Measurements from ENCODE around the gene LRRK2.

DNA sequence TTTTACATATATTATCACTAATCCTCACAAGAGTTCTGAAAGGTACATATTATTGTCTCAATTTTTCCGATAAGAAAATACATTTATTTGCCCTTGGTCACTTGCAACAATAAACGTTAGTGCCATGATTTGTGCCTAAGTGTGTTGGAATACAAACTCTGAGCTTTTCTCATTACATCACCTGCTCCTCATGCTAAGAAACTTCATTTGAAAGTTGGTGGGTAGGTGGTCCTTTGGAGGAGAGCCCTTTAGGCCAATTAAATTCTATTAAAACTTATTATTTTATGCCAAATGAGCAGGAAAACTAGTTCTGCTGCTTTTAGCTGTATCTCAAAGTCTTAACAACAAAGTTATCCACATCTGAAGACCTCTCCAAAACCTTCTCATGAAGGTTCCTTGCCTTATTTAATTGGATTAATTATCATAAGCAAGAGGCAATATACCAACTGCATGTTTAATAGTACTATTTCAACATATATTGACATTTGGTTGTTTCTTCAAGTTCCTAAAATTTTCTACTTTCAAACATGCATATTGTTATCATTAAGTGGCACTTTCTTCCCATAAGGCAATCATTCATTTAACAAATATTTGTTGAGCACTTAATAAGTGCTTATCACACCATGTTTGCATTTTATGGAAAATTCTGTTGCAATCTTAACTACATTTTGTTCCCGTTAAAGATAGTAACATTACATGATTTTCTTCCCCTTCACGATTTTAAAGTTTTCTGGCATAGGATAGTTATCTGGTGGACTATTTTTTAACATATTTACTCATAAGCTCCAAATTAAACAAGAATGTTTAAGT lies 40.1 kb upstream of the LRRK2 start:
- TF ChIP-seq POLR2A (IDR thresholded peaks at IDR 0.05; ENCODE audit: low read depth, low read length), result no peak
- TF ChIP-seq TAF1 (IDR thresholded peaks at IDR 0.05; ENCODE audit: borderline replicate concordance, low read depth, low read length), result no peak
